Uterus (tissue), 4 donors: ENCODE data around the gene AUP1. TPM values are rescaled to one million over a fixed set of nuclear protein-coding genes. Genes with fewer than 3 reads are reported as not detected.

Experiments used
- DNase-seq, 2 donors: peaks; one replicate each; pipeline ENCODE4 v3.0.0-alpha.2; 2019 to 2020
- H3K27ac ChIP-seq, 2 donors: fragments of 200-600 bp; sonication (generic); 1 replicate in 1 of 2; 2 replicates in 1 of 2; pipeline ENCODE4 v1.5.1; 2016 to 2018
- H3K27me3 ChIP-seq, 2 donors: fragments of 200-600 bp; sonication (generic); one replicate each; pipeline ENCODE4 v1.5.1; 2018 to 2019; ENCODE audit warnings: control low read depth in 1 of 2
- H3K36me3 ChIP-seq, 2 donors: fragments of 200-600 bp; sonication (generic); one replicate each; pipeline ENCODE4 v1.5.1; 2019; ENCODE audit warnings: control low read depth in 1 of 2
- H3K4me1 ChIP-seq, 2 donors: fragments of 200-600 bp; sonication (generic); one replicate each; pipeline ENCODE4 v1.5.1; 2018 to 2019; ENCODE audit warnings: control low read depth in 1 of 2
- H3K4me3 ChIP-seq, 2 donors: fragments of 200-600 bp; sonication (generic); 1 replicate in 1 of 2; 2 replicates in 1 of 2; pipeline ENCODE4 v1.5.1; 2018 to 2019; ENCODE audit warnings: mild to moderate bottlenecking in 1 of 2
- H3K9me3 ChIP-seq, 2 donors: fragments of 200-600 bp; sonication (generic); one replicate each; pipeline ENCODE4 v1.5.1; 2019; ENCODE audit warnings: control low read depth in 1 of 2
- CTCF ChIP-seq, 4 experiments: fragments of 200-600 bp in 2 of 4; fragments of 450-650 bp in 2 of 4; sonication (generic) in 2 of 4; IDR thresholded peaks; one replicate each; pipeline ENCODE4 v1.5.1; 2016 to 2019; ENCODE audit warnings: antibody characterized with exemption in 4 of 4, mild to moderate bottlenecking in 2 of 4, moderate library complexity in 1 of 4
- POLR2A ChIP-seq, 2 donors: fragments of 450-650 bp; IDR thresholded peaks; one replicate each; pipeline ENCODE4 v1.6.1; 2016; ENCODE audit warnings: antibody characterized with exemption in 2 of 2, mild to moderate bottlenecking in 1 of 2, moderate library complexity in 1 of 2
- intact Hi-C: fragments of 100-400 bp; cut with DNase I; formaldehyde crosslinking; loops from one replicate; pipeline ENCODE4 v1.15.1; 2023; ENCODE audit warnings: low total_unique reads
- total RNA-seq, 4 donors: library from RNA; depleted of rRNA in 3 of 4; stranded (reverse); fragments of >200 nt in 3 of 4; gene quantifications; one replicate each; pipeline versions ENCODE4 v1.1.0 to v1.2.4, GENCODE V29; 2014 to 2023
- donor health status: DM: yes; HTN: yes; CAD: no.

AUP1 gene
- total RNA-seq, 4 donors from 2014 or later, result 62.8 to 87.0 (median 70.7) TPM

GRCh38 chr2:74505448-74506246 lies 23.9 kb downstream of the AUP1 start:
- no peaks in the 10 kb centered on the region for H3K36me3 ChIP-seq
- peaks cover 0 to 4% of the 10 kb centered on the region in 2 donors for H3K27me3 ChIP-seq
- H3K4me3 ChIP-seq, result no peak overlapping the region
- intact Hi-C loops, result no loop called here
- H3K27ac ChIP-seq, result no peak overlapping the region
- no peak for DNase-seq
- no peaks in the 10 kb centered on the region for H3K9me3 ChIP-seq
- TF ChIP-seq CTCF (IDR thresholded peaks at IDR 0.05) (no peak), POLR2A (IDR thresholded peaks at IDR 0.05) (no peak)
- peaks cover 0 to 9% of the 10 kb centered on the region in 2 donors for H3K4me1 ChIP-seq

- intact Hi-C loops, result no loop called here
- no peak for TF ChIP-seq CTCF (IDR thresholded peaks at IDR 0.05)
- no peak for TF ChIP-seq POLR2A (IDR thresholded peaks at IDR 0.05)
- Histone ChIP-seq H3K4me3 (no peak overlapping the region), H3K27me3 (peaks cover 0 to 11% of the 10 kb centered on the region in 2 donors), H3K27ac (no peak overlapping the region), H3K9me3 (no peaks in the 10 kb centered on the region), H3K4me1 (peaks cover 0 to 9% of the 10 kb centered on the region in 2 donors), H3K36me3 (no peaks in the 10 kb centered on the region)
- DNase-seq, result no peak
These were observed 24.9 kb downstream of the AUP1 start for GRCh38 chr2:74504591-74504990.

- no peaks in the 10 kb centered on the region for H3K36me3 ChIP-seq
- peak overlapping the region in 1 of 2 donors; percentile 77 for H3K27ac ChIP-seq
- no peak for DNase-seq
- intact Hi-C loops, result no loop called here
- no peaks in the 10 kb centered on the region for H3K9me3 ChIP-seq
- peaks cover 0 to 15% of the 10 kb centered on the region in 2 donors for H3K4me1 ChIP-seq
- no peak for TF ChIP-seq CTCF (IDR thresholded peaks at IDR 0.05)
- TF ChIP-seq POLR2A (IDR thresholded peaks at IDR 0.05), result no peak
- peaks cover 4 to 17% of the 10 kb centered on the region in 2 donors for H3K27me3 ChIP-seq
- H3K4me3 ChIP-seq, result peak overlapping the region; percentile 23 to 38
These were observed 25.7 kb downstream of the AUP1 start for GRCh38 chr2:74503506-74504475.

- Histone ChIP-seq H3K27ac (peak overlapping the region in 1 of 2 donors; percentile 77), H3K9me3 (no peaks in the 10 kb centered on the region), H3K36me3 (no peaks in the 10 kb centered on the region), H3K4me3 (peak overlapping the region; percentile 23 to 38), H3K4me1 (peaks cover 0 to 21% of the 10 kb centered on the region in 2 donors), H3K27me3 (peaks cover 4 to 26% of the 10 kb centered on the region in 2 donors)
- peak; percentile 61 to 69 for DNase-seq
- intact Hi-C loops, result no loop called here
- TF ChIP-seq CTCF (IDR thresholded peaks at IDR 0.05), result no peak
- TF ChIP-seq POLR2A (IDR thresholded peaks at IDR 0.05), result peak in 1 of 2 donors; percentile 29
These were observed 26.6 kb downstream of the AUP1 start for GRCh38 chr2:74502720-74503505.
